GM21786 (cell line): Measurements from ENCODE around the gene FAM168A.

ENCODE experiments used
- ATAC-seq: cut with Tn5 transposase; IDR thresholded peaks from one replicate; pipeline ENCODE4 v1.9.1; 2021; ENCODE audit not compliant: unreplicated experiment

The FAM168A gene

GRCh38 chr11:73520353-73521061 lies 77.4 kb downstream of the FAM168A start:
- ATAC-seq = no peak

- ATAC-seq = no peak
These were observed 78.6 kb downstream of the FAM168A start for GRCh38 chr11:73519266-73519665.

GRCh38 chr11:73518195-73518594 lies 79.7 kb downstream of the FAM168A start:
- no peak for ATAC-seq

GRCh38 chr11:73516080-73516479 lies 81.8 kb downstream of the FAM168A start:
- no peak for ATAC-seq

- ATAC-seq = no peak
These were observed 84.2 kb downstream of the FAM168A start for GRCh38 chr11:73513707-73514106.

GRCh38 chr11:73510877-73511276 lies 87.0 kb downstream of the FAM168A start:
- ATAC-seq = no peak

GRCh38 chr11:73510106-73510505 lies 87.8 kb downstream of the FAM168A start:
- ATAC-seq = no peak

GRCh38 chr11:73509188-73509587 lies 88.7 kb downstream of the FAM168A start:
- ATAC-seq = no peak

GRCh38 chr11:73508243-73509176 lies 89.4 kb downstream of the FAM168A start:
- ATAC-seq = no peak

- ATAC-seq = no peak
These were observed 90.8 kb downstream of the FAM168A start for GRCh38 chr11:73507086-73507485.

- ATAC-seq = no peak
These were observed 91.9 kb downstream of the FAM168A start for GRCh38 chr11:73506038-73506437.

- ATAC-seq = no peak
These were observed 99.6 kb downstream of the FAM168A start for GRCh38 chr11:73498343-73498742.

- no peak for ATAC-seq
These were observed 101.8 kb downstream of the FAM168A start for GRCh38 chr11:73496134-73496533.

- no peak for ATAC-seq
These were observed 102.2 kb downstream of the FAM168A start for GRCh38 chr11:73495731-73496130.

- no peak for ATAC-seq
These were observed 103.8 kb downstream of the FAM168A start for GRCh38 chr11:73493956-73494598.

- no peak for ATAC-seq
These were observed 116.3 kb downstream of the FAM168A start for GRCh38 chr11:73481626-73482025.

GRCh38 chr11:73480677-73481076 lies 117.2 kb downstream of the FAM168A start:
- ATAC-seq = no peak

GRCh38 chr11:73478737-73479347 lies 119.1 kb downstream of the FAM168A start:
- ATAC-seq = no peak

GRCh38 chr11:73477518-73477917 lies 120.4 kb downstream of the FAM168A start:
- no peak for ATAC-seq

- no peak for ATAC-seq
These were observed 122.3 kb downstream of the FAM168A start for GRCh38 chr11:73475549-73476095.

- no peak for ATAC-seq
These were observed 124.7 kb downstream of the FAM168A start for GRCh38 chr11:73473252-73473651.
